ENCODE measurements around the gene C1S. TPM values are rescaled to one million over a fixed set of nuclear protein-coding genes. Genes with fewer than 3 reads are reported as not detected.
"Not testable (repeated sequence)": the region's sequence is repeated elsewhere in the genome, so short reads cannot be mapped to it uniquely, and the experiment has no call there.

C1S gene
- total RNA-seq, 2 experiments from 2014 or later: 1.1 to 1.4 TPM

GRCh38 chr12:7049973-7050372, 10.5 kb upstream of the C1S start:
- DNase-seq; H3K27ac Mint-ChIP-seq; POLR2A ChIA-PET; H3K4me3 Mint-ChIP-seq; H3K9me3 Mint-ChIP-seq; H3K36me3 Mint-ChIP-seq (ENCODE audit: low read depth): not testable (repeated sequence)
- peaks cover 21% of the 10 kb centered on the region for H3K4me1 Mint-ChIP-seq
- peaks cover 30% of the 10 kb centered on the region for H3K27me3 Mint-ChIP-seq
- CTCF ChIA-PET: interaction anchor here (1.4 kb wide), 1 partner anchor 58 kb away, joined by 3 read pairs; no protein-coding TSS in a partner anchor

- Mint-ChIP-seq H3K27ac (no peak overlapping the region), H3K27me3 (peaks cover 43% of the 10 kb centered on the region), H3K36me3 (ENCODE audit: low read depth) (no peaks in the 10 kb centered on the region), H3K4me1 (no peaks in the 10 kb centered on the region), H3K4me3 (no peak overlapping the region), H3K9me3 (no peaks in the 10 kb centered on the region)
- POLR2A ChIA-PET: no interaction called here
- no peak for DNase-seq
- CTCF ChIA-PET: interaction anchor here (1.1 kb wide), 1 partner anchor 34 kb away, joined by 3 read pairs; no protein-coding TSS in a partner anchor
These were observed 5.6 kb upstream of the C1S start for GRCh38 chr12:7054925-7055324.

GRCh38 chr12:7055736-7056135, 4.8 kb upstream of the C1S start:
- POLR2A ChIA-PET; H3K4me1 Mint-ChIP-seq; H3K36me3 Mint-ChIP-seq (ENCODE audit: low read depth); H3K27ac Mint-ChIP-seq; H3K4me3 Mint-ChIP-seq; DNase-seq; H3K9me3 Mint-ChIP-seq: not testable (repeated sequence)
- CTCF ChIA-PET: interaction anchor here (0.8 to 1.1 kb wide), 2 partner anchors 34 to 132 kb away, joined by 3 read pairs; no protein-coding TSS in a partner anchor
- H3K27me3 Mint-ChIP-seq: peaks cover 44% of the 10 kb centered on the region

- Mint-ChIP-seq H3K36me3 (ENCODE audit: low read depth) (no peaks in the 10 kb centered on the region), H3K9me3 (no peaks in the 10 kb centered on the region), H3K4me1 (no peaks in the 10 kb centered on the region), H3K27me3 (peaks cover 24% of the 10 kb centered on the region), H3K27ac (no peak overlapping the region), H3K4me3 (no peak overlapping the region)
- POLR2A ChIA-PET: no interaction called here
- CTCF ChIA-PET: interaction anchor here (0.7 to 1.9 kb wide), 5 partner anchors 10 to 186 kb away, joined by 3 to 4 read pairs (median 3); partner anchors contain the start of gene SPSB2
- DNase-seq: no peak
These were observed 2.2 kb upstream of the C1S start for GRCh38 chr12:7058163-7058845.

GRCh38 chr12:7058850-7059395, 1.6 kb upstream of the C1S start:
- H3K27ac Mint-ChIP-seq: no peak overlapping the region
- H3K27me3 Mint-ChIP-seq: peaks cover 22% of the 10 kb centered on the region
- H3K9me3 Mint-ChIP-seq: no peaks in the 10 kb centered on the region
- ChIA-PET CTCF (interaction anchor here (0.7 to 1.1 kb wide), 3 partner anchors 9 to 31 kb away, joined by 3 read pairs; no protein-coding TSS in a partner anchor), POLR2A (no interaction called here)
- no peaks in the 10 kb centered on the region for H3K36me3 Mint-ChIP-seq (ENCODE audit: low read depth)
- DNase-seq: no peak
- H3K4me3 Mint-ChIP-seq: no peak overlapping the region
- no peaks in the 10 kb centered on the region for H3K4me1 Mint-ChIP-seq

- peaks cover 17% of the 10 kb centered on the region for H3K27me3 Mint-ChIP-seq
- POLR2A ChIA-PET: no interaction called here
- CTCF ChIA-PET: interaction anchor here (0.9 kb wide), 1 partner anchor 30 kb away, joined by 3 read pairs; no protein-coding TSS in a partner anchor
- H3K4me3 Mint-ChIP-seq: no peak overlapping the region
- no peaks in the 10 kb centered on the region for H3K4me1 Mint-ChIP-seq
- H3K27ac Mint-ChIP-seq: no peak overlapping the region
- no peaks in the 10 kb centered on the region for H3K9me3 Mint-ChIP-seq
- H3K36me3 Mint-ChIP-seq (ENCODE audit: low read depth): no peaks in the 10 kb centered on the region
- no peak for DNase-seq
These were observed 738 bp upstream of the C1S start for GRCh38 chr12:7059780-7060179.

- Mint-ChIP-seq H3K9me3 (no peaks in the 10 kb centered on the region), H3K4me1 (no peaks in the 10 kb centered on the region), H3K27me3 (peaks cover 12% of the 10 kb centered on the region), H3K36me3 (ENCODE audit: low read depth) (no peaks in the 10 kb centered on the region), H3K27ac (no peak overlapping the region), H3K4me3 (no peak overlapping the region)
- DNase-seq: no peak
- ChIA-PET POLR2A (no interaction called here), CTCF (no interaction called here)
These were observed 620 bp downstream of the C1S start for GRCh38 chr12:7061138-7061537.

- no peaks in the 10 kb centered on the region for H3K9me3 Mint-ChIP-seq
- no peak for DNase-seq
- no peak overlapping the region for H3K27ac Mint-ChIP-seq
- no peaks in the 10 kb centered on the region for H3K36me3 Mint-ChIP-seq (ENCODE audit: low read depth)
- no peaks in the 10 kb centered on the region for H3K4me1 Mint-ChIP-seq
- peaks cover 10% of the 10 kb centered on the region for H3K27me3 Mint-ChIP-seq
- CTCF ChIA-PET: interaction anchor here (0.6 kb wide), 1 partner anchor 593 kb away, joined by 3 read pairs; no protein-coding TSS in a partner anchor
- POLR2A ChIA-PET: no interaction called here
- no peak overlapping the region for H3K4me3 Mint-ChIP-seq
These were observed 1.1 kb downstream of the C1S start for GRCh38 chr12:7061596-7061995.

GRCh38 chr12:7064516-7064915, 4.0 kb downstream of the C1S start:
- Mint-ChIP-seq H3K36me3 (ENCODE audit: low read depth) (no peaks in the 10 kb centered on the region), H3K27ac (no peak overlapping the region), H3K9me3 (no peaks in the 10 kb centered on the region), H3K4me1 (no peaks in the 10 kb centered on the region), H3K27me3 (peaks cover 23% of the 10 kb centered on the region), H3K4me3 (no peak overlapping the region)
- CTCF ChIA-PET: interaction anchor here (0.5 kb wide), 1 partner anchor 990 kb away, joined by 4 read pairs; no protein-coding TSS in a partner anchor
- POLR2A ChIA-PET: no interaction called here
- no peak for DNase-seq

GRCh38 chr12:7065073-7065623, 4.6 kb downstream of the C1S start:
- DNase-seq: no peak
- ChIA-PET POLR2A (no interaction called here), CTCF (interaction anchor here (0.6 kb wide), 1 partner anchor 193 kb away, joined by 4 read pairs; no protein-coding TSS in a partner anchor)
- Mint-ChIP-seq H3K36me3 (ENCODE audit: low read depth) (no peaks in the 10 kb centered on the region), H3K9me3 (no peaks in the 10 kb centered on the region), H3K4me3 (no peak overlapping the region), H3K27ac (no peak overlapping the region), H3K4me1 (no peaks in the 10 kb centered on the region), H3K27me3 (peaks cover 18% of the 10 kb centered on the region)

GRCh38 chr12:7066596-7066995, 6.1 kb downstream of the C1S start:
- Mint-ChIP-seq H3K4me1 (no peaks in the 10 kb centered on the region), H3K9me3 (no peaks in the 10 kb centered on the region), H3K27me3 (peaks cover 18% of the 10 kb centered on the region), H3K36me3 (ENCODE audit: low read depth) (no peaks in the 10 kb centered on the region), H3K27ac (no peak overlapping the region), H3K4me3 (no peak overlapping the region)
- ChIA-PET CTCF (interaction anchor here (0.6 kb wide), 1 partner anchor 69 kb away, joined by 3 read pairs; no protein-coding TSS in a partner anchor), POLR2A (no interaction called here)
- DNase-seq: no peak

GRCh38 chr12:7067096-7067495, 6.6 kb downstream of the C1S start:
- Mint-ChIP-seq H3K27me3 (peaks cover 22% of the 10 kb centered on the region), H3K4me1 (no peaks in the 10 kb centered on the region), H3K36me3 (ENCODE audit: low read depth) (no peaks in the 10 kb centered on the region), H3K27ac (no peak overlapping the region), H3K9me3 (no peaks in the 10 kb centered on the region), H3K4me3 (no peak overlapping the region)
- ChIA-PET CTCF (no interaction called here), POLR2A (no interaction called here)
- DNase-seq: no peak

GRCh38 chr12:7068240-7068993, 7.9 kb downstream of the C1S start:
- DNase-seq: no peak
- Mint-ChIP-seq H3K4me3 (no peak overlapping the region), H3K4me1 (no peaks in the 10 kb centered on the region), H3K27me3 (peaks cover 30% of the 10 kb centered on the region), H3K9me3 (no peaks in the 10 kb centered on the region), H3K36me3 (ENCODE audit: low read depth) (no peaks in the 10 kb centered on the region), H3K27ac (no peak overlapping the region)
- ChIA-PET POLR2A (no interaction called here), CTCF (interaction anchor here (0.6 to 1.2 kb wide), 5 partner anchors 9 to 569 kb away, joined by 3 to 4 read pairs (median 3); no protein-coding TSS in a partner anchor)

Data from activated CD4-positive, alpha-beta T cell treated with anti-CD3 and anti-CD28 coated beads, Interleukin-2, amount 10 ng/mL, durations not matched to agents 7 days and 5 days (primary cell).